ENCODE data around the gene ZNF275. TPM values are rescaled to one million over a fixed set of nuclear protein-coding genes. Genes with fewer than 3 reads are reported as not detected.
A peak's percentile ranks its signal among the peaks of the same experiment; 100 is the strongest.

Gene ZNF275
- total and polyA plus RNA-seq, 12 donors = 22.8 to 252 (median 101) TPM

DNA sequence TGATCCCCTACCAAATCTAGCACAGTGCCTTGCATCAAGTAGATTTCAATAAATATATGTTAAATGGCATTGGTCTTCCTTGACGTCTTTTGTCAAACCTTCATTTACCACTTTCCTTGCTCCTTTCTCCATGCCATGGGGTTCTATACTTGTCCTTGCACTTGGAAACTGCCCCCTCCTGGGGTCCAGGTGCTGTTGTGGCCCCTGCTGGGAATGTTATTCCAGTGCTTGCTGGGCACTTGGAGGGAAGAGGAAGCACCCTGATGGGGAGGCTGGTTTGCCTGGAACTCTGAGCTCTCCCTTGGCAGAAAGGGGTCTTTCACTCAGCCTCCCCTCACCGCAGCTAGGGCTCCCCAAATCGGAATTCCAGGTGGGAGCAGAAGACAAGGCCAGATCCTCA is 18.9 kb downstream of the ZNF275 start:
- intact Hi-C loops (cut with DNase I) = no loop called here
- Histone ChIP-seq H3K9me3 (replicated peaks in 1 of 3) (no peaks in the 10 kb centered on the region), H3K27ac (peak overlapping the region in 2 of 5 donors; percentile 64 to 68), H3K4me1 (replicated peaks in 1 of 2) (no peaks in the 10 kb centered on the region), H3K36me3 (replicated peaks in 1 of 2) (peaks cover 0 to 10% of the 10 kb centered on the region in 2 donors), H3K4me3 (no peak overlapping the region), H3K27me3 (no peaks in the 10 kb centered on the region)
- TF ChIP-seq CTCF (IDR thresholded peaks at IDR 0.05) = no peak
- TF ChIP-seq POLR2A (IDR thresholded peaks at IDR 0.05) = no peak
- no peak for DNase-seq
- 58 to 100% (median 77%) methylated on average over 1 to 3 of the region's 3 CpGs for WGBS, 4 donors

- intact Hi-C loops (cut with DNase I) = no loop called here
- no peak overlapping the region for H3K4me3 ChIP-seq
- DNase-seq = peak in 3 of 7 donors; percentile 49 to 57 (median 54)
- peaks cover 0 to 4% of the 10 kb centered on the region in 2 donors for H3K36me3 ChIP-seq (replicated peaks in 1 of 2)
- 30 to 82% (median 55%) methylated on average over 2 to 12 of the region's 12 CpGs for WGBS, 4 donors
- peak overlapping the region in 2 of 5 donors; percentile 64 to 68 for H3K27ac ChIP-seq
- H3K4me1 ChIP-seq (replicated peaks in 1 of 2) = no peaks in the 10 kb centered on the region
- H3K9me3 ChIP-seq (replicated peaks in 1 of 3) = no peaks in the 10 kb centered on the region
- no peaks in the 10 kb centered on the region for H3K27me3 ChIP-seq
- TF ChIP-seq POLR2A (IDR thresholded peaks at IDR 0.05) (no peak), CTCF (IDR thresholded peaks at IDR 0.05) (peak in 2 of 6 experiments; percentile 12 to 28)
These were observed 19.5 kb downstream of the ZNF275 start for GRCh38 chrX:153353416-153353815.

GRCh38 chrX:153357877-153358276 is 23.9 kb downstream of the ZNF275 start:
- peaks cover 2% of the 10 kb centered on the region for H3K27me3 ChIP-seq
- intact Hi-C loops (cut with DNase I) = no loop called here
- no peak overlapping the region for H3K4me3 ChIP-seq
- H3K4me1 ChIP-seq (replicated peaks in 1 of 2) = no peaks in the 10 kb centered on the region
- TF ChIP-seq POLR2A (IDR thresholded peaks at IDR 0.05) (no peak), CTCF (IDR thresholded peaks at IDR 0.05) (no peak)
- H3K27ac ChIP-seq = no peak overlapping the region
- 86 to 100% (median 100%) methylated on average over 1 of the region's 1 CpG; no CpG with 5 or more reads in 1 of the 4 donors for WGBS, 4 donors
- H3K9me3 ChIP-seq (replicated peaks in 1 of 3) = no peaks in the 10 kb centered on the region
- no peaks in the 10 kb centered on the region for H3K36me3 ChIP-seq (replicated peaks in 1 of 2)
- no peak for DNase-seq

DNA sequence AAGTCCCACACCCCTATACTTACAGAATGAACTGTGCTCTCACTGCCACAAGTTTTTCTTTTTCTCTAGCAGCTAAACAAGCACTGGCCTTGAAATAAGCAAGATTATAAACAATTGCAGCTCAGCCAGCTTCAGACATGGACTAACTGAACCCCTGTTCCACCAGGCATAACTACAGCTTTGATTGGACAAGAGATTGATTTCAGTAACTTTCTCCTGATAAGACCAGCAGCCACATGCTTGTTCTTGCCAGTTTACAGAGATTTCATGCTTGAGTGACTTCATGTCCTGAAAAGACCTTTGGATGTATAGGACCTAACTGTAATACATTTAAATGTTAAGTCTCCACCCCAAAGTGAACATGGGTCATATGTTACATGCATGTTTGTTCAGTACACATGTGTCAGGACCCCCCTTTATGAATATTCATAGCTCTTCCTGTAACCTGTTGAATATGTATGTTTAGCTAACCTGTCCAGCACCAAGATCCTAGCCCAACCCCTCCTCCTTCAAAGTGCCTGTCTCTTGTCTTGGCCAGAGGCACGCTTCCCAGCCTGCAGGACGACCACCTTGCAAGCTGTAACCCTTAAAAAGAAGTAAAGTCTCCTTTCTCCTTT is 27.9 kb downstream of the ZNF275 start:
- Histone ChIP-seq H3K27ac (peak overlapping the region in 1 of 5 donors; percentile 56), H3K27me3 (peaks cover 3% of the 10 kb centered on the region), H3K4me1 (replicated peaks in 1 of 2) (no peaks in the 10 kb centered on the region), H3K4me3 (no peak overlapping the region), H3K36me3 (replicated peaks in 1 of 2) (no peaks in the 10 kb centered on the region), H3K9me3 (replicated peaks in 1 of 3) (no peaks in the 10 kb centered on the region)
- no peak for TF ChIP-seq POLR2A (IDR thresholded peaks at IDR 0.05)
- WGBS, 4 donors = 0 to 73% (median 41%) methylated on average over 1 to 2 of the region's 2 CpGs
- no peak for DNase-seq
- intact Hi-C loops (cut with DNase I) = no loop called here

DNA sequence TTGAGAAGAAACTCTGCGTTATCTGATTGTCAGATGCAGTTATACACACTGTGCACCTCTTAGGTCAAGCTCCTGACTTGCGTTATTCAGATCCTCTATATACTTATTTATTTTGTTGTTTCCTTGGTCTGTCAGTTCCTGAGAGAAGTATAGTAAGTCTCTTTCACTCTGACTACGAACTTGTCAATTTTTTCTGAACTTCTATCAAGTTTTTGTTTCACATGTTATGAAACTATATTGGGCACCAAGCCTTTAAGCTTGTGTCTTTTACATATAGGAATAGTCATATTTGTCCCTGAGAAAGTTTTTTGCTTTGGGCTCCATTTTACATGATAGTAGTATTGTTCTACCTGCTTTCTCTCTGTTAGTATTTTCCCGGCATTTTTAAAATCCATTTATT is 31.7 kb downstream of the ZNF275 start:
- no peaks in the 10 kb centered on the region for H3K9me3 ChIP-seq (replicated peaks in 1 of 3)
- DNase-seq = no peak
- intact Hi-C loops (cut with DNase I) = no loop called here
- H3K27me3 ChIP-seq = peaks cover 3% of the 10 kb centered on the region
- TF ChIP-seq POLR2A (IDR thresholded peaks at IDR 0.05) = no peak
- no peak for TF ChIP-seq CTCF (IDR thresholded peaks at IDR 0.05)
- peaks cover 1 to 3% of the 10 kb centered on the region in 2 donors for H3K4me1 ChIP-seq (replicated peaks in 1 of 2)
- H3K4me3 ChIP-seq = no peak overlapping the region
- H3K36me3 ChIP-seq (replicated peaks in 1 of 2) = no peaks in the 10 kb centered on the region
- WGBS, 4 donors = 69 to 94% (median 83%) methylated on average over 4 of the region's 4 CpGs
- no peak overlapping the region for H3K27ac ChIP-seq
